GM19438 (cell line): ENCODE measurements around the gene OXER1.
"Not testable (repeated sequence)": the region's sequence is repeated elsewhere in the genome, so short reads cannot be mapped to it uniquely, and the experiment has no call there.

Experiments
- ATAC-seq: cut with Tn5 transposase; IDR thresholded peaks from one replicate; pipeline ENCODE4 v1.9.1; 2021; ENCODE audit warnings: low read depth; ENCODE audit not compliant: unreplicated experiment

The OXER1 gene

GRCh38 chr2:42754021-42754775, 9.7 kb downstream of the OXER1 start:
- peak; percentile 33 for ATAC-seq

GRCh38 chr2:42752816-42753813, 10.8 kb downstream of the OXER1 start:
- no peak for ATAC-seq

- peak; percentile 67 for ATAC-seq
Observed at GRCh38 chr2:42752314-42752713, 11.6 kb downstream of the OXER1 start.

- no peak for ATAC-seq
Observed at GRCh38 chr2:42748840-42749239, 15.1 kb downstream of the OXER1 start.

- no peak for ATAC-seq
Observed at GRCh38 chr2:42747422-42747821, 16.5 kb downstream of the OXER1 start.

GRCh38 chr2:42744545-42745082, 19.3 kb downstream of the OXER1 start:
- ATAC-seq, result no peak

- no peak for ATAC-seq
Observed at GRCh38 chr2:42743659-42743990, 20.3 kb downstream of the OXER1 start.

- ATAC-seq, result no peak
Observed at GRCh38 chr2:42742740-42743658, 20.9 kb downstream of the OXER1 start.

GRCh38 chr2:42741140-42741539, 22.8 kb downstream of the OXER1 start:
- ATAC-seq, result no peak

- no peak for ATAC-seq
Observed at GRCh38 chr2:42736598-42737322, 27.2 kb downstream of the OXER1 start.

GRCh38 chr2:42733852-42734251, 30.1 kb downstream of the OXER1 start:
- ATAC-seq, result no peak

GRCh38 chr2:42731316-42731715, 32.6 kb downstream of the OXER1 start:
- ATAC-seq, result not testable (repeated sequence)

GRCh38 chr2:42726680-42727079, 37.3 kb downstream of the OXER1 start:
- ATAC-seq, result no peak

GRCh38 chr2:42725657-42726056, 38.3 kb downstream of the OXER1 start:
- no peak for ATAC-seq

GRCh38 chr2:42724886-42725285, 39.0 kb downstream of the OXER1 start:
- no peak for ATAC-seq

GRCh38 chr2:42723465-42723864, 40.5 kb downstream of the OXER1 start:
- no peak for ATAC-seq

GRCh38 chr2:42722320-42723190, 41.4 kb downstream of the OXER1 start:
- ATAC-seq, result peak; percentile 96

- no peak for ATAC-seq
Observed at GRCh38 chr2:42721898-42722297, 42.0 kb downstream of the OXER1 start.

- no peak for ATAC-seq
Observed at GRCh38 chr2:42714686-42715085, 49.2 kb downstream of the OXER1 start.
